ENCODE data around the gene NDUFB11. TPM values are rescaled to one million over a fixed set of nuclear protein-coding genes. Genes with fewer than 3 reads are reported as not detected.

NDUFB11 gene
- total and polyA plus RNA-seq, 2 donors (not counting 3 experiments of a cell fraction or from before 2014, with no cell fraction given), result 65.2 to 88.0 TPM

DNA sequence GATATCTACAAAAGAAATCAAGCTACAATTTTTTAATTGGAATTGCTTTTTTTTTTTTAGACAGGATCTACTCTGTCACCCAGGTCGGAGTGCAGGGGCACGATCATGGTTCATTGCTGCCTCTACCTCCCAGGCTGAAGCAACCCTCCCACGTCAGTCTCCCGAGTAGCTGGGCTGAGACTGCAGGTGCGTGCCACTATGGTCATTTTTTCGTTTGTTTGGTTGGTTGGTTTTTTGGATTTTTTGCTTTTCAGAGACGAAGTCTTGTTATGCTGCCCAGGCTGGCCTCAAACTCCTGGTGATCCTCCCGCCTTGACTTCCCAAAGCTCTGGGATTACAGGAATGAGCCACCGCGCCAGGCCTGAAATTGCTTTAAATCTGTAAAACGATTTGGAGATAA lies 50.6 kb downstream of the NDUFB11 start:
- Histone ChIP-seq H3K9me1 (replicated peaks; ENCODE audit: control insufficient read depth, extremely low read depth, insufficient read depth, low read length) (no peaks in the 10 kb centered on the region), H3K4me2 (ENCODE audit: insufficient read depth, low read length) (no peak overlapping the region), H3K27me3 (ENCODE audit: control insufficient read depth in 2 of 2, insufficient read depth in 2 of 2, low read length in 2 of 2) (no peaks in the 10 kb centered on the region), H3K27ac (ENCODE audit: insufficient read depth, low read depth, low read length) (no peak overlapping the region), H4K20me1 (replicated peaks; ENCODE audit: control insufficient read depth, extremely low read depth, insufficient read depth, low read length) (no peaks in the 10 kb centered on the region), H3K4me1 (ENCODE audit: control insufficient read depth, extremely low read depth, insufficient read depth, low read length) (no peaks in the 10 kb centered on the region), H3K4me3 (replicated peaks in 1 of 3; ENCODE audit: insufficient read depth in 1 of 3, low read depth in 1 of 3, low read length in 3 of 3) (no peak overlapping the region), H3K36me3 (ENCODE audit: control insufficient read depth in 2 of 2, extremely low read depth in 1 of 2, insufficient read depth in 2 of 2, low read length in 2 of 2) (no peaks in the 10 kb centered on the region), H3K9ac (replicated peaks; ENCODE audit: extremely low read depth, insufficient read depth, low read length) (no peak overlapping the region), H2AFZ (ENCODE audit: low read depth, low read length) (no peak overlapping the region), H3K9me3 (replicated peaks; ENCODE audit: control insufficient read depth, insufficient read depth, low read length) (no peaks in the 10 kb centered on the region), H3K79me2 (ENCODE audit: control insufficient read depth, insufficient read depth, low read length) (no peaks in the 10 kb centered on the region)
- BruUV-seq (replicated peaks), result no TSS peak
- CTCF ChIA-PET, result interaction anchor here (0.6 to 2.6 kb wide), 29 partner anchors 12 to 712 kb away, joined by 3 to 22 read pairs (median 3); partner anchors contain the start of gene SLC9A7
- intact Hi-C loops (cut with micrococcal nuclease) (loop anchor here (2.0 to 10.0 kb wide), 4 partner anchors 192 to 539 kb away; partner anchors contain the start of gene SLC9A7), dilution Hi-C loops (cut with MboI; ENCODE audit: extremely low pct_ligation_motif_present, low sequenced_read_pairs) (no loop called here)
- POLR2A ChIA-PET, result no interaction called here
- DNase-seq (ENCODE audit: low read depth, low spot score) (no peak), FAIRE-seq (no peak)
- no peak for TF ChIP-seq POLR2A (IDR thresholded peaks at IDR 0.05; ENCODE audit: low read depth, low read length)
- TF ChIP-seq, protein P1, sequence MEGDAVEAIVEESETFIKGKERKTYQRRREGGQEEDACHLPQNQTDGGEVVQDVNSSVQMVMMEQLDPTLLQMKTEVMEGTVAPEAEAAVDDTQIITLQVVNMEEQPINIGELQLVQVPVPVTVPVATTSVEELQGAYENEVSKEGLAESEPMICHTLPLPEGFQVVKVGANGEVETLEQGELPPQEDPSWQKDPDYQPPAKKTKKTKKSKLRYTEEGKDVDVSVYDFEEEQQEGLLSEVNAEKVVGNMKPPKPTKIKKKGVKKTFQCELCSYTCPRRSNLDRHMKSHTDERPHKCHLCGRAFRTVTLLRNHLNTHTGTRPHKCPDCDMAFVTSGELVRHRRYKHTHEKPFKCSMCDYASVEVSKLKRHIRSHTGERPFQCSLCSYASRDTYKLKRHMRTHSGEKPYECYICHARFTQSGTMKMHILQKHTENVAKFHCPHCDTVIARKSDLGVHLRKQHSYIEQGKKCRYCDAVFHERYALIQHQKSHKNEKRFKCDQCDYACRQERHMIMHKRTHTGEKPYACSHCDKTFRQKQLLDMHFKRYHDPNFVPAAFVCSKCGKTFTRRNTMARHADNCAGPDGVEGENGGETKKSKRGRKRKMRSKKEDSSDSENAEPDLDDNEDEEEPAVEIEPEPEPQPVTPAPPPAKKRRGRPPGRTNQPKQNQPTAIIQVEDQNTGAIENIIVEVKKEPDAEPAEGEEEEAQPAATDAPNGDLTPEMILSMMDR (IDR thresholded peaks at IDR 0.05; ENCODE audit: extremely low read depth in 1 of 2, insufficient read depth in 1 of 2, low read depth in 1 of 2, low read length in 2 of 2), result no peak
- TF ChIP-seq EZH2 (IDR thresholded peaks at IDR 0.05; ENCODE audit: borderline replicate concordance, low read depth, low read length, severe bottlenecking), result no peak
- TF ChIP-seq, protein P2, sequence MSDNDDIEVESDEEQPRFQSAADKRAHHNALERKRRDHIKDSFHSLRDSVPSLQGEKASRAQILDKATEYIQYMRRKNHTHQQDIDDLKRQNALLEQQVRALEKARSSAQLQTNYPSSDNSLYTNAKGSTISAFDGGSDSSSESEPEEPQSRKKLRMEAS (IDR thresholded peaks at IDR 0.05; ENCODE audit: insufficient read depth, insufficient read length), result no peak

DNA sequence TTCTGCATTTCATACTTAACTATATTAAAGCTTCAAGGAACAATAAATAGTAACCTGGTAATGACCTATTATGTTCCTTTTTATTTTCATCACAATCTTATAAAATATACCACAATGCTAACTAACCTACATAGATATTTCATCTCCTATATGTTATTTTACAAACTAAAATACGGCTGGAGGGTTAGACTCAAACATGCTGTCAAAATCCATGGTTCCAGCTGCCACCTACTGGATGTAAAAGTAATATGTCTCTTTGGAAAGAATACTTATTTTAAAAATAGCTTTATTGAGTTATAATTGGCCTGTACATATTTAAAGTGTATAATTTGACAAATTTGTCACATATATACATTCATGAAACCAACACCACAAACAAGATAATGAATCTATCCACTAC lies 51.3 kb downstream of the NDUFB11 start:
- Histone ChIP-seq H3K4me1 (ENCODE audit: control insufficient read depth, extremely low read depth, insufficient read depth, low read length) (no peaks in the 10 kb centered on the region), H3K27me3 (ENCODE audit: control insufficient read depth in 2 of 2, insufficient read depth in 2 of 2, low read length in 2 of 2) (no peaks in the 10 kb centered on the region), H3K9me1 (replicated peaks; ENCODE audit: control insufficient read depth, extremely low read depth, insufficient read depth, low read length) (no peaks in the 10 kb centered on the region), H3K4me3 (replicated peaks in 1 of 3; ENCODE audit: insufficient read depth in 1 of 3, low read depth in 1 of 3, low read length in 3 of 3) (no peak overlapping the region), H3K4me2 (ENCODE audit: insufficient read depth, low read length) (no peak overlapping the region), H2AFZ (ENCODE audit: low read depth, low read length) (no peak overlapping the region), H3K27ac (ENCODE audit: insufficient read depth, low read depth, low read length) (no peak overlapping the region), H4K20me1 (replicated peaks; ENCODE audit: control insufficient read depth, extremely low read depth, insufficient read depth, low read length) (no peaks in the 10 kb centered on the region), H3K9ac (replicated peaks; ENCODE audit: extremely low read depth, insufficient read depth, low read length) (no peak overlapping the region), H3K9me3 (replicated peaks; ENCODE audit: control insufficient read depth, insufficient read depth, low read length) (no peaks in the 10 kb centered on the region), H3K79me2 (ENCODE audit: control insufficient read depth, insufficient read depth, low read length) (no peaks in the 10 kb centered on the region), H3K36me3 (ENCODE audit: control insufficient read depth in 2 of 2, extremely low read depth in 1 of 2, insufficient read depth in 2 of 2, low read length in 2 of 2) (no peaks in the 10 kb centered on the region)
- DNase-seq (ENCODE audit: low read depth, low spot score) (peak; percentile 26), FAIRE-seq (peak; percentile 12)
- intact Hi-C loops (cut with micrococcal nuclease) (loop anchor here (2.0 to 10.0 kb wide), 4 partner anchors 191 to 538 kb away; partner anchors contain the start of gene SLC9A7), dilution Hi-C loops (cut with MboI; ENCODE audit: extremely low pct_ligation_motif_present, low sequenced_read_pairs) (no loop called here)
- TF ChIP-seq JUN (IDR thresholded peaks at IDR 0.05; ENCODE audit: borderline replicate concordance, insufficient read depth, insufficient read length, low read depth) (no peak), MYC (IDR thresholded peaks at IDR 0.05; ENCODE audit: low read depth, low read length) (no peak)
- TF ChIP-seq, protein P1 (IDR thresholded peaks at IDR 0.05; ENCODE audit: extremely low read depth in 1 of 2, insufficient read depth in 1 of 2, low read depth in 1 of 2, low read length in 2 of 2), result peak in 1 of 2 donors; percentile 7
- TF ChIP-seq, protein P2 (IDR thresholded peaks at IDR 0.05; ENCODE audit: insufficient read depth, insufficient read length), result no peak
- POLR2A ChIA-PET, result no interaction called here
- BruUV-seq (replicated peaks), result no TSS peak
- CTCF ChIA-PET, result interaction anchor here (0.6 to 2.6 kb wide), 30 partner anchors 13 to 712 kb away, joined by 3 to 22 read pairs (median 3); partner anchors contain the start of gene SLC9A7
